T-helper 22 cell (primary cell): ENCODE data around the gene NFYA.

Experiments used
- DNase-seq: peaks from one replicate; pipeline ENCODE4 v3.0.0-alpha.2; 2020; ENCODE audit warnings: low read depth

NFYA gene

GRCh38 chr6:41047306-41047705 lies 25.5 kb upstream of the NFYA start:
- DNase-seq = no peak

DNA sequence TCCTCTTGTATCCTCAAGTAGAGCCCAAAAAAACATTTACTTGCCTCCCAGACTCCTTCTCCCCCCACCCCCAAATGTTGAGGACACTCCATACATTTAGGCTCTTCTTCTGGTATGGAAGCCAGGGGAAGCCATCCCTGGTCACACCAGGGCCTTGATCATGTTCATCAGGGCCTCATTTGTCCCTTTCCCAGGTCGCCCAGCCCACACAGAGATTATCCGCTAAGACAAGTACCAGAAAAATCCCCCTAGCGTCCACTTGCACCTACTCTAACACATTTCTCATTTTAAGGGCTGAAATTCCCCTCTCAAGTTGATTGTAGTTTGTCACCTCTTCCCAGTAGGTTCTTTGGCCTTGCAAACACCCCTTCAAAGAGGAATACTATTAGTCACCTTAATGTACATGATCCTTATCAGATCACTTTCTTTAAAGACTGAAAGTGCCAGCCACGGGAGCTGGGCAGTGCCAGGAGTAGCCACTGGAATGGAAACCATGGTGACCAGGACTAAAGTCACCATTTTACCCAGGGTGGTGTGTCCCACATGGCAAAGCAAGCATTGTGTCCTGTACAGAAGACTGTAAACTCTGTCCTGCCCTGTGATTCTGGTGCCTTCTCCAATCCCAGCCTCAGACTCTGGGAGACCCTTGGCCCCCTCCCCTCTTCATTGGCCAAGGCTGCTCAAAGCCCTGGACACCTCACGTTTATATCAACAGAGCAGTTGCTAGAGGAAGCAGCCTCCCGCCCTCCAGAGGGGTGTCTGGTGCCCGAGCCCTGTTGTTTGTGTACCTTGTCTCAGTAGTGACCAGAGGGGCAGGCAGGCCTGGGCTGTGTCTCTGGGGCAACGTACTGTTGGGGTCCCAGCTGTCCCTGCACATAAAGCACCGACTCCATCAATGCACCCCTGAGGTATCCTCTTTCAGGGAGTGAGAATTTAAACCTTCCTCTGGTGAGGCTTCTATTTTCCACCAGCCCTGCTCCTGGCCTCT lies 24.7 kb upstream of the NFYA start:
- no peak for DNase-seq

- no peak for DNase-seq
These were observed 23.3 kb upstream of the NFYA start for GRCh38 chr6:41049521-41049920.

- no peak for DNase-seq
These were observed 22.8 kb upstream of the NFYA start for GRCh38 chr6:41049955-41050354.

- no peak for DNase-seq
These were observed 22.2 kb upstream of the NFYA start for GRCh38 chr6:41050536-41050935.

- no peak for DNase-seq
These were observed 20.9 kb upstream of the NFYA start for GRCh38 chr6:41051873-41052272.

GRCh38 chr6:41053041-41053440 lies 19.7 kb upstream of the NFYA start, which contains the start of gene APOBEC2:
Gene APOBEC2, plus strand, starts transcription at chr6:41053202. Its CDS starts 146 bp downstream, at chr6:41053348.
- DNase-seq = no peak

GRCh38 chr6:41054511-41054910 lies 18.3 kb upstream of the NFYA start:
- DNase-seq = no peak

DNA sequence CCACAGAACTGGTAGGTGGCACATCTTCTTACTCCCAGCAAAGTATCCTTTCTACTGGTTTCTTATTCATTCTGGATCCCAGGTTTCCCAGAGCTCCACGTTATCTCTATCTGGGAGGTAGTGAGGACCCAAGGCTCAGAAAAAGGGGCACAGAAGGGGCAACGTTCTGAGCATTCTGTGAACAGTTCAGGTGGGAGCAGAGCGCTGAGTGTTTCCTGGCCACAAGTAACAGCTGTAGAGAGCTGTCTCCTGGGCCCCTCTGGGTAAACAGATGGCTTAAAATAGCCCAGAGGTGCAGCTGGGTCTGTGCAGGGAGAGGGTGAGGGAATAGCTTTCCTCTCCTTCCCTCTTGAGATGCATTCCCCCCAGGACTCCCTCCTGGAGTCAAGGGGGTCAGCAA lies 17.6 kb upstream of the NFYA start:
- no peak for DNase-seq

DNA sequence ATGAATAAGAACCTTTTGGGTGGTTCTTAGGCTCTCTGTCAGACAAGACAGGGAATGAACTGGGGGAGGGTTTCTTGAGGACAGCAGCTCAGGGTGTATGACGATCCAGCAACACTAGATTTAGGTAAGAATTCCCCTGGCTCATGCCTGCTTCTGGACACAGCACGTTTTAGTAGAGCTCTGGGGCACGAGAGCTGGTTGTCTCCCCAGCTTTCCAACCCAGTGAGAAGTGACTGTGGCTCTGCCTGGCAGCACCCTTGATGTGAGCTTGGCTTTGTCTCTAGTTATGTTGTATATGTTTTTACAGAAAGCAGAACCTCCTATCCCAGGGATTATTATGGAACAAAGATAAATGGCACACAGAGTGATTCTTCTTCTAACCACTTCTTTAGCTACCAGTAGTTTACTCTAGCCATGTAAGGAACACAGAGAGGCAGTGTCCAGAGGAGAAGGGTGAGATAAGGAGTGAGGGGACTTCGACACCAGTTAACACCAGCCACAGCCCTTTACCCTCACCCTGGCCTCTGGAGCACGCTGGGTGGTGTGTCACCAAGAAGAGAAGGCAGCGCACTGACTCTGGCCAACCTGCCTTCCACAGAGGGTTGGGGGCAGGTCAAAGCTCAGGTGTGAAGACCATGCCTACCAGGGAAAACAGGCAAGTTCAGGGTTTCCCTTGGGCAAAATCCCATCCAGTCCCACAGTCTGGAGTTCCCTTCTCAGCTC lies 15.8 kb upstream of the NFYA start:
- DNase-seq = no peak

DNA sequence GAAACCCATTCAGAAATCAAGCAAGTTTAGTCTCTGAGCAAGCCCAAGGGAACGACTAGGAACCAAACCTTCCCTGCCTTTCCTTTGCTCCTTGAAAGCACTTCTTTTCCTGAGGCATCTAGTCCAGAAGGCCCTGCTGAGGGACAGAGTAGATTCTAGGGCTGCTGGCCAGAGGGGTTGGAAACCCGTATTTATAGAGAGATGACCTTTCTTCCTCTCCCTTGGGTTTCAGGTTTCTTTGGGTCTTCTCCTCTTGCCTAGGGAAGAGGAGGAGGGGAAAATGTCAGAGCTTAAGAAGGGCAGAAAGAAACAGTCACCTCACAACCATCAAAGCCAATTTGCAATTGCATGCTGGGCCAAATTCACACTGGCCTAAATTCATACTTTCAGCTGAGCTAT lies 14.0 kb upstream of the NFYA start:
- DNase-seq = no peak

- DNase-seq = no peak
These were observed 13.2 kb upstream of the NFYA start for GRCh38 chr6:41059556-41059955.

GRCh38 chr6:41061196-41061726 lies 11.5 kb upstream of the NFYA start:
- DNase-seq = no peak

DNA sequence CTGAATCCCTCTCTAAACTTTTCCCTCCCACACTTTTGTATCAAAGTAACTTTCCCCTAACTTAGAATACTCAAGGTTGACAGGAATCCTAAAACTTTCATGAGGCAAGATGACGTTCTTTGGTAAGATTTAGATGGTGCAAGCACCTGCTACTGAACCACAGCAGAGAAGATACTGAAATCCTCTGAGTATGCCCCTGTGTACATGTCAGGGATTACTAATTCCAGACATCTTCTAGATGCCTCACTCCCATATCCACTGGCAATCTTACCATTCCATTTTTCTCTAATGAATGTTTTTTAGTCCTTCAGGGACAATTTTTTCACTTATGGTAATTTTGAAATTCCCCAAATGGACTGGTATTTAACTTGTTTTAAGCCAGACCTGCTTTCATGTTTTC lies 10.7 kb upstream of the NFYA start:
- no peak for DNase-seq

- no peak for DNase-seq
These were observed 8.9 kb upstream of the NFYA start for GRCh38 chr6:41063884-41064285.

DNA sequence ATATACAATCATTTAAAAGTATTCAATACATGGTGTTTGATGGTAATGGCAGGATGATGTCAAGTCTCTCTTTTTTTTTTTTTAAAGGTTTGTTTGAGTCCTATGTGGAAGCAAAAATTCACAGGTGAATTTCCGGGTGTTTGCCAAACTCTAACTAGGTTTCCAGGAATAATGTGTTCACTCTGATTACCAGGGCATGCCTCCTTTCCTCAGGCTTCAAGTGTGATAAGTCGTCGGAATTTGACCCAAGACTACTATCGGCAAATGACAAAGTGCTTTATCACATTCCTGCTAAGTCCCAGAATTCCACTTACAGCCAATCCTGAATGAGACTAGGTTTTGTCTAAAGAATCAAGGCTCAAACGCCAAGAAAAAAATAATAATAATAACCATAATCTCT lies 7.9 kb upstream of the NFYA start:
- DNase-seq = no peak

GRCh38 chr6:41065550-41066026 lies 7.2 kb upstream of the NFYA start:
- no peak for DNase-seq

DNA sequence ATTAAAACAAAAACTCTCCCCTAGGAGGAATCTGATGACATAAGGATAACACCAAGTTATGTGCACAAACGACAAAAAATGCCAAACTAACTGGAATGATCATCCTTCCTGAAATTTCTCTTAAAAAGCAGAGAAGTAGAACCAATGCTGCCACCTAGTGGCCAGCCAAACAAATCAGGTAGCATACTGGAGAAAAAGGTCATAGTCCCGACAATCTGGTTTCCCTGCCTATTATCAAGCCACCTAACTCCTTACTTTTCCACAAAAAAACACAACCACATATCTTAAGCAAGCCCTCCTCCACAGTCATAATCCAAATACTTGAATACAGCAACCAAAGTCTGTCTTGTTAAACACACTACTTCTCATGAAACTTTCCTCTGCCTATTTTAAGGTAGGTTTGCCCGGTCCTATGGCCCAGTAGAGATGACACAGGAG lies 5.9 kb upstream of the NFYA start:
- DNase-seq = peak; percentile 26

GRCh38 chr6:41071501-41071922 lies 1.3 kb upstream of the NFYA start:
- peak; percentile 67 for DNase-seq

- DNase-seq = peak; percentile 99
These were observed 595 bp upstream of the NFYA start, which contains the start of gene OARD1 for GRCh38 chr6:41071923-41072835. Gene OARD1, minus strand, starts transcription at chr6:41072356. Its CDS starts 722 bp downstream, at chr6:41071634.

- peak; percentile 73 for DNase-seq
These were observed 611 bp downstream of the NFYA start for GRCh38 chr6:41073203-41073967.
